Muscle of back (tissue), 11 donors: ENCODE results near the gene FAM162B. TPM values are rescaled to one million over a fixed set of nuclear protein-coding genes. Genes with fewer than 3 reads are reported as not detected.
"Not testable (repeated sequence)": the region's sequence is repeated elsewhere in the genome, so short reads cannot be mapped to it uniquely, and the experiment has no call there.

Experiments
- DNase-seq, 3 donors: peaks; one replicate each; pipeline versions ENCODE4 v3.0.0 to v3.0.0-alpha.2; 2013
- polyA plus RNA-seq, 10 donors: library from polyadenylated mRNA; unstranded; fragments of 120-200 nt; gene quantifications; one replicate each; pipeline ENCODE4 v1.2.1, GENCODE V29; 2013; ENCODE audit not compliant: insufficient read length in 10 of 10

The FAM162B gene
- polyA plus RNA-seq, 10 donors = 5.0 to 9.4 (median 6.5) TPM

DNA sequence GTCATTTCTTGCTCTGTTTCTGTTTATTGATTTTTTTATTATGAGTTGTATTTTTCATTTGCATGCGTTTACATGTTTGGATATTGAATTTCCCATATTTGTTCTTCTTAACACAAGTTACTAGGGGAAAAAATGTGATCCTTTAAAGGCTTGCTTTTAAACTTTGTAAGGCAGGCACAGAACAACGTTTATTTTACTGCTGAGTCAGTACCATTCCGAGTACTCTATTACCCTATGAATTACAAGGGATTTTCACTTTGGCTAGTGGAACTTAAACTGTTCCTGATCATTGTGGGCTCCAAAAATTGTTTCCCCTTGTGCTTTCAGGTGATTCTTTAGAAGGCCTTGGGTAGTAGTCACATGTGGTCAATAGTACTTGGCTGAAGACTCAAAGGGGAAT, 28.5 kb downstream of the FAM162B start:
- DNase-seq = no peak

DNA sequence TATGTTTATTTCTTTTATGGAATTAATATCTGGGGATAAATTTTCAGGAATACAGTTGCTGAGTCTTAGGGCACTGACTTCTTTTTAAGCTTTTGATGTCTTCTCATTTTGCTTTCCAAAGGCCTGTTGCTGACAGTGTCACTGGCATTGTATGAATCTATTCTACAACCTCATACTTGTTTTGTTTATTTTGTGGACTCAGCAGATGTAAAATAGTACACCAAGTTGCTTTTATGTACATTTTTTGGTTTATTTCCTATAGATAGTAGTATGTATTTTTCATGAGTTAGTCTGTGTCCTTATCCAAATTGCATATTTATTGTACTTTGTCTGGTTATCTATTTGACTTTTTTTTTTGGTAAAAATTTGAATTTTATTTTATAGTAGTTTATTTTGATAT, 35.0 kb downstream of the FAM162B start:
- no peak for DNase-seq

DNA sequence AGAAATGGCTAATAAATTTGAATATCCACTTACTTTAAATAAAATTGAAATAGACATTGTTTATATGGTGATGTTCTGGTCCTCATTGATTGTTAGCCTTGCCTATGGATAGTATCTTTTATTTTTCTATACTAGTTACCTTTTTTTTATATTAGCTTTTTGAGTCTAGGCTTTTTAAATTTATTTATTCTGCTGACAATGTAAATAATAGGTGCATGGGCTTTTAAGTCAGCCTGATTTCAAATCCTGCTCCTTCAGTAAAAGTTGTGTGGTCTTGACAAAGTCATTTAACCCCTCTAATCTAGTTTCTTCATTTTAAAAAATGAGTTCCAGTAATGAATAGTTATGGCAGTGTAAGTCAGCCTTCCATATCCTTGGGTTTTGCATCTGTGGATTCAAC, 38.6 kb downstream of the FAM162B start:
- no peak for DNase-seq

DNA sequence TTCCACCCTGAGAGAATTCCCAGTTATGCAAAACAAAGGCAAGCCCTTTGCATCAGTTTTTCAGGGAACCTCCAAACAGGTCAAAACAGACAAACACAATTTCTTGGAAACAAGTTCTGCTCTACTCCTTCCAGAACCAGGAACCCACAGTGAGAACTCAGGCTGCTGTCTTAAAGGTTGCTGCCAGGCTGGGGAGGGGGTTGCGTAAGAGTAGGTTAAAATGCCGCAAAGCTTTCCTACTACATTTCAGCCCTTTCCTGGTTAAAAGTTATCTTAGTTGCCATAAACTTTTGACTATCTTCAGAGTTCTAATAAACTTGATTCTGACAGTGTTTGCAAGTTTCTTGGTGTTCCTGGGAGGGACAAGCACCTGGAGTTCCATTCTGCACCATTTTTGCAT, 50.8 kb downstream of the FAM162B start:
- no peak for DNase-seq

DNA sequence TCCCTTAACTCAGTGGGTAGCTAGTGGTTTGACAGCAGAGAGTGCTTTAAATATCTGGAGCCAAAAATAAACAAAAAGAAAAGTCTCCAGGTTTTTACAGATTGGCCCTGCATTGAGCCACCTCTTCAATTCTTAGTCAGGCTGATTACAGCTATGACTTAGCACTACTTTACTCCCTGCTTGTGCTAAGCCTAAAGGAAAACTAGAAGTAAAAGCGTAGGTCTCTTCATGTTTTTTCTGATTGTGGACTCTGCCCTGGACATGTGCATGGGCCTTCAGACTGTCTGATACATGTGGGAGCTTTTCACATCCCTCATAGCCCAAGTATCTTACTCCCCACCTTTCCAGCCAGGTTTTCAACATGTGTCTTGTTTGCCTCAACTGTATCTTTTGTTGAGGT, 51.2 kb downstream of the FAM162B start:
- no peak for DNase-seq

DNA sequence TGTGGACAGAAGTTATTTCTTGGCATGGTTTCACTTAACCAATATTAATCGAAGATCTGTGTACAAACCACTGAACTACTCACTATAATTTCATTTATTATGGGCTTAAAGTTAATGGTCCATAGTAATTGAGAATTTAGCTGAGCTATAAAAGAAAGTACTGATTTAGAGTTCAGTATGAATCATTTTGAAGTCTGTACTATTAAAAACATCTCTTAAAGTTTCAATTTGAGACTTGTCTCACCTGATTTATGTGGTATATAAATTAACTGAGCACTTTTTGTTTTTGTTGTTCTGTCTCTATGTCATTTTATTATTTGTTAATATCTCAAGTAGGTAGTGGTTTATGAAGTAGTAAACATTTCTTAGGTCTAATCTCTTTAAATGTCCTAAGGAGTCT, 59.6 kb downstream of the FAM162B start:
- no peak for DNase-seq

DNA sequence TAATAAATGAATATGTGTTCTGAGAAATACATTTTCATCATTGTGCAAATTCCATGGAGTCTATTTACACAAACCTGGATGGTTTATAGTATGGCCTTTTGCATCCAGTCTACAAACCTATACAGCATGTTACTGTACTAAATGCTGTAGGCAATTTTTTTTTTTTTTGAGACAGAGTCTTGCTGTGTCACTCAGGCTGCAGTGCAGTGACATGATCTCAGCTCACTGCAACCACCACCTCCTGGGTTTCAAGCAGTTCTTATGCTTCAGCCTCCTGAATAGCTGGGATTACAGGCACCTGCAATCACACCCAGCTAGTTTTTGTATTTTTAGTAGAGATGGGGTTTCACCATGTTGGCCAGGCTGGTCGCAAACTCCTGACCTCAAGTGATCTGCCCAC, 61.6 kb downstream of the FAM162B start:
- DNase-seq = not testable (repeated sequence)

Other genes with a start within 250 kb of the FAM162B start
- gene TRAPPC3L, start 220.0 kb downstream of the FAM162B start, polyA plus RNA-seq = under 1 TPM in 5 of 10 donors, not detected in 5; 0.05 to 0.24 (median 0.11) TPM
- under 1 TPM in 1 of 10 donors, not detected in 9; 0.16 TPM for gene CALHM4, start 212.0 kb downstream of the FAM162B start, polyA plus RNA-seq
- gene RWDD1, start 194.2 kb downstream of the FAM162B start, polyA plus RNA-seq = 10 to 100 TPM; 44.3 to 69.6 (median 57.9) TPM
- under 1 TPM; 0.29 to 0.91 (median 0.55) TPM for gene RSPH4A, start 149.2 kb downstream of the FAM162B start, polyA plus RNA-seq
- gene ZUP1, start 97.0 kb downstream of the FAM162B start, polyA plus RNA-seq = 10 to 100 TPM in 4 of 10 donors, 1 to 10 TPM in 6; 6.6 to 11.4 (median 9.5) TPM
- gene KPNA5, start 84.5 kb downstream of the FAM162B start, polyA plus RNA-seq = 10 to 100 TPM in 8 of 10 donors, 1 to 10 TPM in 2; 8.3 to 15.2 (median 12.1) TPM
- not detected for gene GPRC6A, start 63.4 kb upstream of the FAM162B start, polyA plus RNA-seq
- under 1 TPM in 2 of 10 donors, not detected in 8; 0.04 to 0.07 TPM for gene RFX6, start 111.5 kb upstream of the FAM162B start, polyA plus RNA-seq